Mesenchymal stem cell (in vitro differentiated cells and primary cell): ENCODE data around the gene SLC10A4.
A peak's percentile ranks its signal among the peaks of the same experiment; 100 is the strongest.

Source experiments
- DNase-seq: peaks from one replicate; pipeline ENCODE4 v3.0.0-alpha.2; 2013
- H2AFZ ChIP-seq: one replicate; pipeline ENCODE4 v1.6.1; 2013; ENCODE audit warnings: low read depth, mild to moderate bottlenecking, control low read depth, inconsistent platforms, low read length, moderate library complexity
- H2AK5ac ChIP-seq: 2 replicates; pipeline ENCODE4 v1.6.1; 2013; ENCODE audit warnings: low read length, moderate library complexity, mild to moderate bottlenecking, inconsistent platforms; ENCODE audit not compliant: severe bottlenecking
- H2BK120ac ChIP-seq: one replicate; pipeline ENCODE4 v1.6.1; 2013; ENCODE audit warnings: low read depth, mild to moderate bottlenecking, inconsistent platforms, low read length, moderate library complexity
- H2BK12ac ChIP-seq, 2 experiments: one replicate each; pipeline ENCODE4 v1.6.1; 2013; ENCODE audit warnings: inconsistent platforms in 2 of 2, low read length in 2 of 2, mild to moderate bottlenecking in 2 of 2, moderate library complexity in 2 of 2, control low read depth in 1 of 2
- H2BK15ac ChIP-seq: one replicate; pipeline ENCODE4 v1.6.1; 2013; ENCODE audit warnings: mild to moderate bottlenecking, low read depth, inconsistent platforms; ENCODE audit not compliant: poor library complexity, severe bottlenecking
- H2BK5ac ChIP-seq: 2 replicates; pipeline ENCODE4 v1.6.1; 2013; ENCODE audit warnings: low read depth, mild to moderate bottlenecking, low read length, control low read depth, inconsistent platforms; ENCODE audit not compliant: poor library complexity, severe bottlenecking
- H3K14ac ChIP-seq, 2 experiments: one replicate each; pipeline ENCODE4 v1.6.1; 2013; ENCODE audit warnings: inconsistent platforms in 2 of 2, low read length in 2 of 2, control low read depth in 1 of 2, mild to moderate bottlenecking in 1 of 2, moderate library complexity in 1 of 2
- H3K18ac ChIP-seq, 2 experiments: one replicate each; pipeline ENCODE4 v1.6.1; 2013; ENCODE audit warnings: inconsistent platforms in 2 of 2, low read length in 2 of 2, control low read depth in 1 of 2, low read depth in 1 of 2, mild to moderate bottlenecking in 1 of 2
- H3K23ac ChIP-seq, 2 experiments: one replicate each; pipeline ENCODE4 v1.6.1; 2013; ENCODE audit warnings: inconsistent platforms in 2 of 2, low read length in 2 of 2, mild to moderate bottlenecking in 2 of 2, moderate library complexity in 2 of 2, control low read depth in 1 of 2
- H3K27ac ChIP-seq: 2 replicates; pipeline ENCODE4 v1.5.1; 2013; ENCODE audit warnings: mild to moderate bottlenecking, moderate library complexity, low read length, control low read depth, inconsistent platforms; ENCODE audit not compliant: poor library complexity, severe bottlenecking
- H3K27me3 ChIP-seq, 2 experiments: 2 replicates each; pipeline versions ENCODE4 v1.6.1 to v1.7.0; 2013; ENCODE audit warnings: low read length in 2 of 2, mild to moderate bottlenecking in 2 of 2, moderate library complexity in 2 of 2, control low read depth in 1 of 2, inconsistent platforms in 1 of 2; ENCODE audit not compliant: control insufficient read depth in 1 of 2, insufficient read depth in 1 of 2
- H3K36me3 ChIP-seq, 2 experiments: 2 replicates each; pipeline versions ENCODE4 v1.6.1 to v1.7.0; 2013; ENCODE audit warnings: low read length in 2 of 2, control low read depth in 1 of 2, inconsistent platforms in 1 of 2, low read depth in 1 of 2, mild to moderate bottlenecking in 1 of 2; ENCODE audit not compliant: insufficient read depth in 2 of 2, control insufficient read depth in 1 of 2
- H3K4ac ChIP-seq, 2 experiments: one replicate each; pipeline ENCODE4 v1.6.1; 2013; ENCODE audit warnings: inconsistent platforms in 2 of 2, low read length in 2 of 2, mild to moderate bottlenecking in 2 of 2, moderate library complexity in 2 of 2, control low read depth in 1 of 2, low read depth in 1 of 2
- H3K4me1 ChIP-seq: 2 replicates; pipeline ENCODE4 v1.6.1; 2013; ENCODE audit warnings: low read depth, low read length, control low read depth; ENCODE audit not compliant: control insufficient read depth, insufficient read depth
- H3K4me2 ChIP-seq: 2 replicates; pipeline ENCODE4 v1.6.1; 2013; ENCODE audit warnings: low read length, mild to moderate bottlenecking, inconsistent platforms; ENCODE audit not compliant: poor library complexity, severe bottlenecking
- H3K4me3 ChIP-seq, 2 experiments: 2 replicates each; pipeline versions ENCODE4 v1.5.1 to v1.7.0; 2013; ENCODE audit warnings: low read length in 2 of 2, mild to moderate bottlenecking in 2 of 2, control low read depth in 1 of 2, low read depth in 1 of 2; ENCODE audit not compliant: insufficient read depth in 1 of 2
- H3K79me1 ChIP-seq: replicated peaks from 2 replicates; pipeline ENCODE4 v1.6.1; 2013; ENCODE audit warnings: mild to moderate bottlenecking, control low read depth, low read length, inconsistent platforms; ENCODE audit not compliant: poor library complexity, severe bottlenecking
- H3K9ac ChIP-seq: 2 replicates; pipeline ENCODE4 v1.7.0; 2013; ENCODE audit warnings: mild to moderate bottlenecking, low read length, moderate library complexity
- H3K9me3 ChIP-seq: 2 replicates; pipeline ENCODE4 v1.7.0; 2013; ENCODE audit warnings: mild to moderate bottlenecking, low read length; ENCODE audit not compliant: control insufficient read depth
- H4K8ac ChIP-seq: one replicate; pipeline ENCODE4 v1.6.1; 2013; ENCODE audit warnings: inconsistent platforms, mild to moderate bottlenecking, low read length, moderate library complexity
- H4K91ac ChIP-seq: one replicate; pipeline ENCODE4 v1.6.1; 2013; ENCODE audit warnings: mild to moderate bottlenecking, low read length, inconsistent platforms
- WGBS: methylation state at CpG from one replicate; pipeline ENCODE4 v1.1.7; 2013; ENCODE audit warnings: mixed read lengths; 5-methylcytosine and 5-hydroxymethylcytosine counted together

SLC10A4 gene

GRCh38 chr4:48490680-48491513 is 7.8 kb downstream of the SLC10A4 start:
- Histone ChIP-seq H4K8ac (peak overlapping the region; percentile 4), H2BK12ac (no peak overlapping the region), H3K27me3 (peaks cover 32 to 69% of the 10 kb centered on the region in 2 experiments), H3K79me1 (no peaks in the 10 kb centered on the region), H3K9ac (no peak overlapping the region), H3K36me3 (peaks cover 0 to 6% of the 10 kb centered on the region in 2 experiments), H3K9me3 (no peaks in the 10 kb centered on the region), H3K4me3 (peak overlapping the region in 1 of 2 experiments; percentile 53), H2AK5ac (no peak overlapping the region), H3K27ac (no peak overlapping the region), H3K23ac (peak overlapping the region in 1 of 2 experiments; percentile 97), H2BK120ac (no peak overlapping the region), H2BK5ac (no peak overlapping the region), H3K4ac (no peak overlapping the region), H2BK15ac (no peak overlapping the region), H3K14ac (no peak overlapping the region), H3K4me1 (peaks cover 12% of the 10 kb centered on the region), H2AFZ (peak overlapping the region; percentile 69), H3K4me2 (peak overlapping the region; percentile 76), H3K18ac (peak overlapping the region in 1 of 2 experiments; percentile 35), H4K91ac (no peak overlapping the region)
- 7% methylated on average over 78 of the region's 104 CpGs for WGBS
- DNase-seq, result no peak

GRCh38 chr4:48491514-48492176 is 8.5 kb downstream of the SLC10A4 start:
- no peak overlapping the region for H2BK5ac ChIP-seq
- H3K18ac ChIP-seq, result no peak overlapping the region
- H3K36me3 ChIP-seq, result peaks cover 0 to 7% of the 10 kb centered on the region in 2 experiments
- DNase-seq, result no peak
- no peaks in the 10 kb centered on the region for H3K9me3 ChIP-seq
- H3K4me2 ChIP-seq, result no peak overlapping the region
- no peak overlapping the region for H2AK5ac ChIP-seq
- no peak overlapping the region for H3K23ac ChIP-seq
- no peak overlapping the region for H3K9ac ChIP-seq
- H4K91ac ChIP-seq, result no peak overlapping the region
- H2AFZ ChIP-seq, result no peak overlapping the region
- no peak overlapping the region for H4K8ac ChIP-seq
- WGBS, result 55% methylated on average over 23 of the region's 23 CpGs
- peaks cover 32 to 62% of the 10 kb centered on the region in 2 experiments for H3K27me3 ChIP-seq
- H3K79me1 ChIP-seq, result no peaks in the 10 kb centered on the region
- peaks cover 12% of the 10 kb centered on the region for H3K4me1 ChIP-seq
- no peak overlapping the region for H2BK120ac ChIP-seq
- H2BK15ac ChIP-seq, result no peak overlapping the region
- H2BK12ac ChIP-seq, result no peak overlapping the region
- H3K14ac ChIP-seq, result no peak overlapping the region
- H3K4me3 ChIP-seq, result no peak overlapping the region
- H3K27ac ChIP-seq, result no peak overlapping the region
- H3K4ac ChIP-seq, result no peak overlapping the region

GRCh38 chr4:48493452-48494100 is 10.4 kb downstream of the SLC10A4 start:
- no peak overlapping the region for H2BK120ac ChIP-seq
- no peak overlapping the region for H3K27ac ChIP-seq
- 87% methylated on average over 3 of the region's 4 CpGs for WGBS
- no peak overlapping the region for H2AFZ ChIP-seq
- H3K23ac ChIP-seq, result no peak overlapping the region
- H2BK12ac ChIP-seq, result no peak overlapping the region
- no peak overlapping the region for H3K18ac ChIP-seq
- no peak for DNase-seq
- H3K4me3 ChIP-seq, result no peak overlapping the region
- no peaks in the 10 kb centered on the region for H3K79me1 ChIP-seq
- H3K4me2 ChIP-seq, result no peak overlapping the region
- no peak overlapping the region for H3K4ac ChIP-seq
- H2BK5ac ChIP-seq, result no peak overlapping the region
- H2BK15ac ChIP-seq, result no peak overlapping the region
- no peak overlapping the region for H3K14ac ChIP-seq
- no peak overlapping the region for H4K91ac ChIP-seq
- H3K4me1 ChIP-seq, result peaks cover 12% of the 10 kb centered on the region
- no peaks in the 10 kb centered on the region for H3K9me3 ChIP-seq
- peaks cover 23 to 46% of the 10 kb centered on the region in 2 experiments for H3K27me3 ChIP-seq
- H4K8ac ChIP-seq, result no peak overlapping the region
- H3K36me3 ChIP-seq, result peaks cover 5 to 7% of the 10 kb centered on the region in 2 experiments
- no peak overlapping the region for H2AK5ac ChIP-seq
- H3K9ac ChIP-seq, result no peak overlapping the region

GRCh38 chr4:48495941-48496340 is 12.8 kb downstream of the SLC10A4 start:
- Histone ChIP-seq H3K14ac (no peak overlapping the region), H3K36me3 (peaks cover 7 to 23% of the 10 kb centered on the region in 2 experiments), H2AFZ (no peak overlapping the region), H3K79me1 (no peaks in the 10 kb centered on the region), H2BK15ac (no peak overlapping the region), H4K91ac (no peak overlapping the region), H2BK12ac (no peak overlapping the region), H3K27me3 (peaks cover 12 to 22% of the 10 kb centered on the region in 2 experiments), H2BK5ac (no peak overlapping the region), H3K4me1 (peaks cover under 1% of the 10 kb centered on the region), H3K27ac (no peak overlapping the region), H2BK120ac (no peak overlapping the region), H4K8ac (no peak overlapping the region), H3K4me2 (no peak overlapping the region), H3K9me3 (no peaks in the 10 kb centered on the region), H3K4me3 (no peak overlapping the region), H2AK5ac (no peak overlapping the region), H3K23ac (no peak overlapping the region), H3K4ac (no peak overlapping the region), H3K18ac (no peak overlapping the region), H3K9ac (no peak overlapping the region)
- 100% methylated on average over 2 of the region's 2 CpGs for WGBS
- DNase-seq, result no peak
